NCI-H1694 (cell line): Measurements from ENCODE around the gene EMILIN2.

Source experiments
- DNase-seq: peaks from one replicate; lab custom pipeline; 2025; lab: John Stamatoyannopoulos, UW

EMILIN2 gene

GRCh38 chr18:2916184-2916583, 69.4 kb downstream of the EMILIN2 start:
- DNase-seq: no peak

DNA sequence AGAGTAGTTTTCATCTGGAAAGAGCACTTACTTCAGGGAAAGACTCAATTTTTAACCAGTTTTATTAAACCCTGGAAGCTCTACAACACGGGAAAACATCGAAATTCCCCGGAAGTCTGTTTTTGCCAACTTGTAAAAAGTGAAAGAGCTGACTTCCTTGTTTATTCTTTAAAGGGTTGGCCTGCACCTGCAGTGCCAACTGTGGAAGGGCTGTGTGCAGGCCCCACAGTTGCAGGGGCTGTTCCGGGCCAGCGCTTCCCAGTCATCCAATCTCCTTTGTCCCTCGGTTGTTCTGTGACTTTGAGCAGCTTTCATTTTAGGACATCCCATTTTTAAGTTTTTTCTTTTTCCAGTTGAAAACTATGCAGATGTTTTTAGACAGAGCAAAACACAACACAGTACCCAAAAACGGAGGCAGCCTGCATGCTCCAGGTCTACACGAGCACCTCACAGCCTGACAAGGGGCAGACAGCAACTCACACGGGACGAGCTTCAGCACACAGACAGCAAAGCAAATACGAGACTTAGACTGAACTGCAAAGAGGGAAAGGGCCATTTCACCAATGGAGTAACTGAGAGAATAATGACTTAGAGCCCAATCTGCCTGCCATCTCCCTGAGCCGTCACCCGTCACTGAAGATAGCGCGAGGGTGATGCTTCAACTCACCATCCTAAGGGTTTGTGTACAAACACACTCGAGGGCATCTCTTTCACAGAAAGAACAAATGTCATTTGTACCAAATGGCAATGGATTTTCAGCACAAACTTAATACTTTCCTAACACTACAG, 70.6 kb downstream of the EMILIN2 start:
- no peak for DNase-seq

DNA sequence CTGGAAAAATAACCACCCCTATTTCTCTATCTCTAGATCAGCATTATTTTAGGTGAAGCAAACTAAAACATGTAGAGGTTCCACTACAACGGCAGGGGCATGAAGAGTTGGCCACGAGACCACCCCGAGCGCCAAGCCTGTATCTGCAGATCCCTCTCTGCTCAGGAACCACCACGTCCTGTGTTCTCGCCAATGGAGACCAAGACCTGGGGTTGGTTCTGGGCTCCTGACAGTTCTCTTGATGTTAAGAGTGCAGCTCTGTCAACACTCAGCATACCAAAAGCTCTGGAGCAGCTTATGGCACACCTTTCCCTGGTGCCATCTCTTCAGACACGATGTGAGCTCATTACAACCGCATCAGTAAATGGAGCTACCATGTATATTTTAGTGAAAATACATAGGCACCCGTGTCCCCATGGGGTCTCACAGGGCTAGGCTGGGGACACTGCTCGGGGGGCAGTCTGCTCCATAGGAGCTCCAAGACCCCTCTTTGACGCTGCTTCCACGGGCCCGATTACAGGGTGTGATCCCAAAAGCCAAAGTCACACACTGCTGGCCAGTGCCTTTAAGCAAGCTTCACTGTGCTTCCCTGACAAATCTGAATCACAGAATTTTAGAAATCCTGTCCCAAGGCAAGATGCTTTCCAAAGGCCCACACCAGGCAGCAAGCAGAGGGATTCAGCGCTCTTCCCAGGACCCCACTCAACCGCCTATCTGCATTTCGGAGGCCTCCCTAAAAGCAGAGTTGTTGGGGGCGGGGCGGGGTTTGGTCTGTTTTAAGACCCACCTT, 72.2 kb downstream of the EMILIN2 start:
- no peak for DNase-seq

- DNase-seq: no peak
Measured at GRCh38 chr18:2919600-2919999, 72.8 kb downstream of the EMILIN2 start.

DNA sequence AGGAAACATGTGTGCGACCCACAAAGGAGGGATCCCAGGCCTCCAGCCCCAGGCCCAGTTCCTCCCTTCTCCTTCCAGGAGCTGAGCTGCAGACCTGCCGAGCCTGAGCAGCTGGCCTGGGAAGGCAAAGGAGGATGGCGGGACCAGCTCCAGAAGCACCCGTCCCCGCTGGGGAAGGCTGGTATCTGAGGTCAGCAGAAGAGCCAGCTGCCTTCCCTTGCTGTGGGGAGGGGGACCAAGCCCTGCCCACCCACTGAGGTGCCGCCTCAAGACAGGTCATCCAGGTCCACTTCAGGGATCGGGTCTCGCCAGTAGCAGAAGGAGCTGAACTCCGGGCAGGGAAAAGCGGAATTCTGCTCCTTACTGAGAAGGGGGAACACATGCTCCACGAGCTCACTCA, 73.2 kb downstream of the EMILIN2 start:
- no peak for DNase-seq

DNA sequence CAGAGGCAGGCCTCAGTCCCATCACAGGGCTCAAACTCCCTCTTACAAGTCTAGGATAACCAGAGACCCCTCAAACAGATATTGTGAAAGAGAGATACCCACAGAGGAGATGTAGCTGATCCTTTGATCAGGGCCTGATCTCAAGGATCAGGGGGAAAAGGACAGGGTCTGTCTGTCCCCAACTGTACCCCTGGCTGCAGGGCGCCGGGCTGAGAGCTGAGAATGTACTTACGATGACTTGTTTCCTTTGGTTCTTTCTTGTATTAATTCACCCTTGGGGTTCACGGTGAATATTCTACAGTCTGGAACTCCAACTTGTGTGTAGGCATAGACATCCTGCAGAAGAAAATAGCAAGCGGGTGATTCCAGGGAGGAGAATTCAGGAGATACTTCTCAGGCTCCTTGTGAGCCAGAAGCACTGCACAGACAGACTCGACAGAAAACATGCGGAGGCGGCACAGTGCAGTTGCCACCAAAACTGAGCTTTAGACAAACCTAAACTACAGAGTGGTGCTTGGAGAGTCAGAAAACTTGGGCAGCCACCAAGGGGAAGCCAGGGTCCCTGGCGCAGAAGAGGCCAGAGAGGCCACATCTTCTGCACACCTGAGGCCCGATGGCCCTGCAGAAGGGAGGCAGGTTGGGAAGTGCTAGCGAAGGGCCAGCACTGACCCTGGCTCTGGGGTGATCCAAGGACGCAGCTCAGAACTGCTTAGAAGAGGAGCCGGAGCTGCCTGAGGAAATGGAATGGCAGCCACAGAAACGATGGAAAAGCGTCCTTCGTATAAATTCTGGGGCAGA, 73.9 kb downstream of the EMILIN2 start:
- no peak for DNase-seq

DNA sequence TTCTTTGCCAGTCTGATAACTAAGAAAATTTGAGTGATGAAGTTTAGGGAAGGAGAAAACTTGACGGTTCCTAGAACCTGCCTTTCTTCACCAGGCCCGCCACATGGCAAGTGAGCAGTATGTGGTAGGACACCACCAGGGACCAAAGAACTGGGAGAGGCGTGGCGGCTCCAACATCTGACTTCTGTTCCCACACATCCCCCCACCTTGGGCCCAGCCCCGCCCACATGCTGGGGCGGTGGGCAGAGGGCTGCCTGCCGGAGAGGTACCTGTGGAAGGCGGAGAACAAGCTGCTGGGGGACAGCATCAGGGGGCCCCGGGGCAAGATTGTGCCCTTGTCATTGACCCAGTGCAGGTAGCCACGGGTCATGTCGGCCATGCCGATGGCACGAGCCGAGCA, 75.0 kb downstream of the EMILIN2 start:
- DNase-seq: no peak

- DNase-seq: no peak
Measured at GRCh38 chr18:2923464-2923863, 76.7 kb downstream of the EMILIN2 start.

DNA sequence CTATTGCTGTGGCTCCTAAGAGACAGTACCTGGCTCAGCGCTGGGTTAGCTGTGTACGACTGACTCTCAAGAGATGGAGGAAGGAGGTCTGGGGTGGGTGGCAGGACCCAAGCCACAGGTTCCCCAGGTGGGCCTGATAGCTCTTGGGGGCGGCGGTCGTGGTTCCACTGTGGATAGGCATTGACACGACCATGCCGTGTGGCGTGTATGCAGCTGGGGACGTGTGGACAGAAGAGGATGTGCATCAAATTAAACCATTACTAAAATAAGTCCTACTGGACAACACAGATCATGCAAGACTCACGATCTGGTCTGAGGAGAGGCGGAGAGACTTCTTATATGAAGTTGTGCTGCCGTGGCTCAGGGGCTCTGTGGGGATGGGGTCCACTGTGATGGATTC, 78.1 kb downstream of the EMILIN2 start:
- DNase-seq: no peak

DNA sequence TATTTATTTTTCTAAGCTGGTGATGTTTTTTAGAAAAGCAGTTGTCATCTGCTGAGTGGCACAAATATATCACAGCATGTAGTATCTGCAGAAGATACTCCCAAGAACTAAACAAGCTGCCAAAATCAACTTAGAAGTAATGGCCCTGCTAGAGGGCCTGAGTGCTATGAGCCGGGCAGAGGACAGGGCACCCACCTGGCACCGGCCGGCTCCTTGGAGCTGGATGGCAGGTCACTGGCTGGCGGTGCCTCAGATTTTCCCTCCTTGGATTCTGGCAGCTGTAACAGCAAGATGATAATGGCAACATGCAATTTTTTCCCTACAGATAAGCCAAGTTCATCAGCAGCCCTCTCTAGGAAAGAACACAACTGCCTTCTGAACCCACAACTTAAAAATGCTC, 79.7 kb downstream of the EMILIN2 start:
- DNase-seq: no peak

GRCh38 chr18:2927745-2928144, 80.9 kb downstream of the EMILIN2 start:
- DNase-seq: no peak

- peak; percentile 57 for DNase-seq
Measured at GRCh38 chr18:2932247-2933181, 85.7 kb downstream of the EMILIN2 start.

- no peak for DNase-seq
Measured at GRCh38 chr18:2933995-2934394, 87.2 kb downstream of the EMILIN2 start.

DNA sequence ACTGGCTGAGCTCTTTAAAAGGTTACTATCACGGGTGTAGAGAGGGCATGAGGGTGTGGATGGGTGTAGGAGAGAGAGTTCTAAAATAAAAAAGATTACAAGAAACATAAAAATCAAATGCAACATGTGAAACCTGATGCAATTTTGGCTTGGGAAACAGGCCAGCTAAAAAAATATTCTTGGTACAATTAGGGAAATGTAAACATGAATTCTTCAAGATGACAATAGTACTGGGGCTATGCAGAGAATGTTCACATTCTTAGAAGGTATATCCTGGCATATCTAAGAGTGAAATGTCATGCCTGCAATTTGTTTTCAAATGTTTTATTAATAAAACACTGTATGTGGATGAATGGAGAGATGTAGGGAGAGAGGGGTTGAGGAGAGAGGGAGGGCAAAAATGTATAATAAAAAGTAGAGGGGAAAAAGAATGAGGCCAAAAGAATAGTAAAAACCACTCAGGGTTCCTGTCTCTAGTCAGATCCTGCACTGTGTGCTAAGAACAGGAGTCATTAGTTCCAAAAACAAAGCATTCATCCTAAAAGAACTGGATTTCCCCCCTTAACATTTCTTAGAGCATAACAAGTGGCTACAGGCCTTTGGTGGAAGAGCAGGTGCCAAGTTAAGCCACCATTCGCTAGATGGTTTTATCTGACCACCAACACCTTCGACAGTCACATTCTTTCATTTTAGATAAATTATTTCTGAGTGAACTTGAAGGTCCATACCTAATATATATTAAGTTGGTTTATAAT, 88.8 kb downstream of the EMILIN2 start:
- no peak for DNase-seq

DNA sequence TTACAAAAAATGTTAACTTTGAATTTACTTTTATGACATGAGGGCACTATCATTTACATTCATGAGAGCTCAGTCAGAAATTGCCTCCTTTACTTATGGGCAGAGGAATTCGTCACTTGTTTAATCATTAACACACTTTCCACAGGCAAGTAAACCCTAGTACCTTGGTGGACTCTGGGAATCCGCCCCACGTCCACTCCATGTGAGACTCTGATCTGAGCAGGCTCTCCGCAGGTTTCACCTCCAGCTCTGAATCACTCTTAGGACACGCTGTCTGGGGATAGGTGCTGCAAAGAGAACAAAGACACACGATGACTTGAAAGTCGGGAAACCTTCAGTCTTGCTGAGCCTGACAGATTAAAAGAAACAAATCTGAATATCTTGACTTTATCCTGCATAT, 92.5 kb downstream of the EMILIN2 start:
- DNase-seq: no peak

- DNase-seq: peak; percentile 3
Measured at GRCh38 chr18:2948038-2948437, 101.2 kb downstream of the EMILIN2 start.

GRCh38 chr18:2952605-2953004, 105.8 kb downstream of the EMILIN2 start:
- no peak for DNase-seq

DNA sequence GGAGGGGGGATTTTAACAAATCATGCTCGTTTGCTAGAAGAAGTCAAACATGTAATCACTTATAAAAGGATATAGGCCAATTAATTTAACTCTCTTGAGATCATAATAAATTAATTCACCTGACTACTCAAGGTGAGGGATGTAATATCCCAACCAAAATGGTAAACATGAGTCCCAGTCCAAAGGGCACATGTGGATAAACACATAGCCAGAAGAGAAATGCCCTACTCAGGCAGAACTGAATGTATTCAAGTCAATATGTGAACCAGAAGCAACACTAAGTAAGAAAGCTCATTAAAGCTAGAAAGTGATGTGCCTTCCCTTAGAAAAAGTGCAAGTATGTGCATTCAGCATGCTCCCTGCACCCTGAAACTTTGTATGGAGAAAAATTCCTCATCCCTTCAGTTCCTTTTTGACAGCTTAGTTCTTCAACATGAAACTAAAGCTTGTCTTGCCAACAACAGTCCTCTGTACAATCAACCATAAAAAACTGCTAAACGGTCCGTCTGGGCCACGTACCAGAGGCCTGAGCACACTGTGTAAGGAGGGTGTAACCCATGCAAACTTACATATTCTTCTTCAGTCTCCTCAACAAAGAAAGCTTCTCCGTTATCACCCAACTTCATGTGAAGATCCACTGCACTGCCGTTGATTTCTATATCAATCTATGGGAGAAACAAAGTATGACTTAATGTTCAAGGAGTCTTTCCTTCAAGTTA, 107.3 kb downstream of the EMILIN2 start:
- DNase-seq: no peak

DNA sequence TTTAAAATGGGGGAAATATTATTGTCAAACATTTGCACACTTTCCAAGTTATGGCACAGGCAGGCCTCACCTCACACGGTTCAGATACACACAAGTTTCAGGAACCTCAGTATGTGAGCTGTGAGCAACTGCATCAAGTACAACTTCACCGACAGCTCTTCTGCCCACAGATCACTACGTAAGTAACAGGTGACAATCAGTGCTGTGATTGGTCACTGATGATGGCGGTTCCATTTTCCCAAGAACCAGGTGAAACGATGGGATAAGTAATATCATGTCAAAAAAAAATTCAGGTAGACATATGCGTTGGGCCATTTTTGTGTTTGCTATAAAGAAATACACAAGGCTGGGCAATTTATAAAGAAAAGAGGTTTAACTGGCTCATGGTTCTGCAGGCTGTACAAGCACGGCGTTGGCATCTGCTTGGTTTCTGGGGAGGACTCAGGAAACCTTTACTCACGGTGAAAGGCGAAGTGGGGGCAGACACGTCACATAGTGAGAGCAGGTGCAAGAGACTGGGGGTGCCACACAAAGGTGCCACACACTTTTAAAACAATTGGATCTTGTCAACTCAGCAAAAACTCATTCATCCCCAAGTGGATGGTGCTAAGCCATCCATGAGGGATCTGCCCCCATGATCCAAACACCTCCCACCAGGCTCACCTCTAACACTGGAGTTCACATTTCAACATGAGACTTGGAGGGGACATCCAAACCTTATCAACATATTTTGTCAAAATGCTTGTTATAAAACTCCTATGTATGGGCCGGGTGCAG, 108.3 kb downstream of the EMILIN2 start:
- no peak for DNase-seq
